Right atrium auricular region (tissue), 2 donors: Measurements from ENCODE around the gene TAF3. TPM values are rescaled to one million over a fixed set of nuclear protein-coding genes. Genes with fewer than 3 reads are reported as not detected.

ENCODE experiments used
- DNase-seq: peaks from one replicate; pipeline ENCODE4 v3.0.0-alpha.2; 2019; ENCODE audit warnings: low spot score
- H3K27ac ChIP-seq, 2 donors: fragments of 200-600 bp; sonication (generic); 1 replicate in 1 of 2; 2 replicates in 1 of 2; pipeline ENCODE4 v1.5.1; 2016 to 2019
- H3K27me3 ChIP-seq, 2 donors: fragments of 200-600 bp; sonication (generic); one replicate each; pipeline versions ENCODE4 v1.5.1 to v1.6.0; 2017 to 2019
- H3K36me3 ChIP-seq: fragments of 200-600 bp; sonication (generic); one replicate; pipeline ENCODE4 v1.5.1; 2016
- H3K4me1 ChIP-seq, 2 donors: fragments of 200-600 bp; sonication (generic); one replicate each; pipeline versions ENCODE4 v1.5.1 to v1.6.0; 2017 to 2019
- H3K4me3 ChIP-seq, 2 donors: fragments of 200-600 bp; sonication (generic); 1 replicate in 1 of 2; 2 replicates in 1 of 2; pipeline ENCODE4 v1.5.1; 2017 to 2019; ENCODE audit warnings: mild to moderate bottlenecking in 1 of 2, moderate library complexity in 1 of 2
- H3K9me3 ChIP-seq, 2 donors: fragments of 200-600 bp; sonication (generic); one replicate each; pipeline ENCODE4 v1.5.1; 2019
- CTCF ChIP-seq, 2 donors: fragments of 200-600 bp; sonication (generic); IDR thresholded peaks; one replicate each; pipeline ENCODE4 v1.5.1; 2019; ENCODE audit warnings: antibody characterized with exemption in 2 of 2
- total RNA-seq, 2 donors: library from RNA; depleted of rRNA; stranded (reverse); fragments of >200 nt; gene quantifications; one replicate each; pipeline ENCODE4 v1.1.0, GENCODE V29; 2016

TAF3 gene
- total RNA-seq, 2 donors from 2014 or later = 4.6 to 6.1 TPM

- Histone ChIP-seq H3K27me3 (peaks cover 61 to 93% of the 10 kb centered on the region in 2 donors), H3K4me3 (no peak overlapping the region)
- TF ChIP-seq CTCF (IDR thresholded peaks at IDR 0.05) = no peak
Observed at GRCh38 chr10:8041284-8041991, 223.1 kb downstream of the TAF3 start.

GRCh38 chr10:8041992-8042720 lies 223.9 kb downstream of the TAF3 start:
- H3K36me3 ChIP-seq = no peaks in the 10 kb centered on the region
- no peak for TF ChIP-seq CTCF (IDR thresholded peaks at IDR 0.05)
- peaks cover 0 to 39% of the 10 kb centered on the region in 2 donors for H3K4me1 ChIP-seq
- H3K9me3 ChIP-seq = peaks cover 0 to 8% of the 10 kb centered on the region in 2 donors
- H3K27ac ChIP-seq = no peak overlapping the region
- no peak for DNase-seq
- H3K4me3 ChIP-seq = no peak overlapping the region
- H3K27me3 ChIP-seq = peaks cover 62 to 92% of the 10 kb centered on the region in 2 donors

More at GRCh38 chr10:8041284-8041991, 223.1 kb downstream of the TAF3 start:
- DNase-seq = no peak
- Histone ChIP-seq H3K9me3 (peaks cover 0 to 8% of the 10 kb centered on the region in 2 donors), H3K4me1 (peaks cover 0 to 43% of the 10 kb centered on the region in 2 donors), H3K36me3 (no peaks in the 10 kb centered on the region), H3K27ac (no peak overlapping the region)

GRCh38 chr10:8042721-8043568 lies 224.6 kb downstream of the TAF3 start:
- no peak for DNase-seq
- H3K27me3 ChIP-seq = peaks cover 69 to 92% of the 10 kb centered on the region in 2 donors

GRCh38 chr10:8043569-8044306 lies 225.4 kb downstream of the TAF3 start:
- Histone ChIP-seq H3K27me3 (peaks cover 71 to 92% of the 10 kb centered on the region in 2 donors), H3K9me3 (peaks cover 0 to 6% of the 10 kb centered on the region in 2 donors), H3K4me3 (no peak overlapping the region), H3K36me3 (no peaks in the 10 kb centered on the region), H3K4me1 (peaks cover 0 to 33% of the 10 kb centered on the region in 2 donors), H3K27ac (no peak overlapping the region)
- DNase-seq = no peak
- no peak for TF ChIP-seq CTCF (IDR thresholded peaks at IDR 0.05)

More at GRCh38 chr10:8042721-8043568, 224.6 kb downstream of the TAF3 start:
- no peak for TF ChIP-seq CTCF (IDR thresholded peaks at IDR 0.05)
- Histone ChIP-seq H3K4me3 (no peak overlapping the region), H3K27ac (no peak overlapping the region), H3K36me3 (no peaks in the 10 kb centered on the region), H3K4me1 (peaks cover 0 to 33% of the 10 kb centered on the region in 2 donors), H3K9me3 (peaks cover 0 to 8% of the 10 kb centered on the region in 2 donors)

- no peak overlapping the region for H3K27ac ChIP-seq
- TF ChIP-seq CTCF (IDR thresholded peaks at IDR 0.05) = no peak
- no peaks in the 10 kb centered on the region for H3K9me3 ChIP-seq
- H3K4me1 ChIP-seq = peaks cover 0 to 39% of the 10 kb centered on the region in 2 donors
- DNase-seq = no peak
- H3K36me3 ChIP-seq = no peaks in the 10 kb centered on the region
- no peak overlapping the region for H3K4me3 ChIP-seq
- H3K27me3 ChIP-seq = peaks cover 65 to 92% of the 10 kb centered on the region in 2 donors
Observed at GRCh38 chr10:8044331-8044907, 226.1 kb downstream of the TAF3 start.
